NT2/D1 (cell line): ENCODE results near the gene PLS3.
"Not testable (repeated sequence)": the region's sequence is repeated elsewhere in the genome, so short reads cannot be mapped to it uniquely, and the experiment has no call there.

ENCODE experiments used
- SUZ12 ChIP-seq: IDR thresholded peaks from 2 replicates; pipeline ENCODE4 v1.6.1; 2011; ENCODE audit not compliant: insufficient read length, insufficient read depth; ENCODE audit errors: extremely low read depth
- YY1 ChIP-seq: IDR thresholded peaks from 2 replicates; pipeline ENCODE4 v1.6.1; 2011; ENCODE audit not compliant: insufficient read length, insufficient read depth
- ZNF274 ChIP-seq: IDR thresholded peaks from 2 replicates; pipeline ENCODE4 v1.6.1; 2011; ENCODE audit warnings: mild to moderate bottlenecking, low read depth, low read length

DNA sequence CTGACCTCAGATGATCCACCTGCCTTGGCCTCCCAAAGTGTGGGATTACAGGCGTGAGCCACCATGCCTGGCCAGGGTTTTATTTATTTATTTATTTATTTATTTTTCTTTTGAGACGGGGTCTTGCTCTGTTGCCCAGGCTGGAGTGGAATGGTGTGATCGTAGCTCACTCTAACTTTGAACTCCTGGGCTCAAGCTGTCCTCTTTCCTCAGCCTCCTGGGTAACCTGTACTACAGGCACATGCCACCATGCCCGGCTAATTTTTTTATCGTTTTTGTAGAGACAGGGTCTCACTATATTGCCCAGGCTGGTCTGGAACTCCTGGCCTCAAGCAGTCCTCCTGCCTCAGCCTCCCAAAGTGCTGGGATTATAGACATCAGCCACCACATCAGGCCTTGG is 72.4 kb downstream of the PLS3 start:
- not testable (repeated sequence) for TF ChIP-seq YY1, SUZ12, ZNF274
